Bronchial epithelial cell (primary cell): ENCODE data around the gene FTCDNL1. TPM values are rescaled to one million over a fixed set of nuclear protein-coding genes. Genes with fewer than 3 reads are reported as not detected.

ENCODE experiments used
- DNase-seq: peaks from one replicate; pipeline ENCODE4 v3.0.0-alpha.2; 2010; ENCODE audit warnings: low read depth
- FAIRE-seq: peaks from 2 replicates; lab custom pipeline; 2011; peaks lifted over from hg19 to GRCh38; lab: Jason Lieb, UNC
- H3K27me3 ChIP-seq: 2 replicates; pipeline ENCODE4 v1.5.1; 2011; ENCODE audit warnings: low read length; ENCODE audit not compliant: control insufficient read depth, insufficient read depth
- H3K36me3 ChIP-seq: 2 replicates; pipeline ENCODE4 v1.5.1; 2011; ENCODE audit warnings: low read length; ENCODE audit not compliant: control insufficient read depth, insufficient read depth
- H3K4me3 ChIP-seq: 2 replicates; pipeline ENCODE4 v1.5.1; 2011; ENCODE audit warnings: mild to moderate bottlenecking, low read depth, low read length, control low read depth
- total RNA-seq: library from RNA; depleted of rRNA; stranded (reverse); fragments of >200 nt; gene quantifications from 2 replicates; pipeline ENCODE4 v1.2.1, GENCODE V29; 2014
- TF ChIP-seq, protein P1 (sequence below): IDR thresholded peaks from 2 replicates; pipeline ENCODE4 v1.5.1; 2011; ENCODE audit warnings: mild to moderate bottlenecking, moderate library complexity, low read length, control low read depth, inconsistent platforms; ENCODE audit not compliant: insufficient read depth, severe bottlenecking

Gene FTCDNL1
- total RNA-seq, 1 donor from 2014 or later: 0.53 TPM

GRCh38 chr2:199875400-199875799, 24.4 kb upstream of the FTCDNL1 start:
- Histone ChIP-seq H3K27me3 (no peaks in the 10 kb centered on the region), H3K4me3 (no peak overlapping the region), H3K36me3 (no peaks in the 10 kb centered on the region)
- FAIRE-seq: no peak
- TF ChIP-seq, protein P1, sequence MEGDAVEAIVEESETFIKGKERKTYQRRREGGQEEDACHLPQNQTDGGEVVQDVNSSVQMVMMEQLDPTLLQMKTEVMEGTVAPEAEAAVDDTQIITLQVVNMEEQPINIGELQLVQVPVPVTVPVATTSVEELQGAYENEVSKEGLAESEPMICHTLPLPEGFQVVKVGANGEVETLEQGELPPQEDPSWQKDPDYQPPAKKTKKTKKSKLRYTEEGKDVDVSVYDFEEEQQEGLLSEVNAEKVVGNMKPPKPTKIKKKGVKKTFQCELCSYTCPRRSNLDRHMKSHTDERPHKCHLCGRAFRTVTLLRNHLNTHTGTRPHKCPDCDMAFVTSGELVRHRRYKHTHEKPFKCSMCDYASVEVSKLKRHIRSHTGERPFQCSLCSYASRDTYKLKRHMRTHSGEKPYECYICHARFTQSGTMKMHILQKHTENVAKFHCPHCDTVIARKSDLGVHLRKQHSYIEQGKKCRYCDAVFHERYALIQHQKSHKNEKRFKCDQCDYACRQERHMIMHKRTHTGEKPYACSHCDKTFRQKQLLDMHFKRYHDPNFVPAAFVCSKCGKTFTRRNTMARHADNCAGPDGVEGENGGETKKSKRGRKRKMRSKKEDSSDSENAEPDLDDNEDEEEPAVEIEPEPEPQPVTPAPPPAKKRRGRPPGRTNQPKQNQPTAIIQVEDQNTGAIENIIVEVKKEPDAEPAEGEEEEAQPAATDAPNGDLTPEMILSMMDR: no peak
- no peak for DNase-seq

GRCh38 chr2:199874209-199874608, 23.2 kb upstream of the FTCDNL1 start:
- no peaks in the 10 kb centered on the region for H3K36me3 ChIP-seq
- no peak for FAIRE-seq
- H3K27me3 ChIP-seq: no peaks in the 10 kb centered on the region
- no peak overlapping the region for H3K4me3 ChIP-seq
- no peak for DNase-seq
- TF ChIP-seq, protein P1: no peak

DNA sequence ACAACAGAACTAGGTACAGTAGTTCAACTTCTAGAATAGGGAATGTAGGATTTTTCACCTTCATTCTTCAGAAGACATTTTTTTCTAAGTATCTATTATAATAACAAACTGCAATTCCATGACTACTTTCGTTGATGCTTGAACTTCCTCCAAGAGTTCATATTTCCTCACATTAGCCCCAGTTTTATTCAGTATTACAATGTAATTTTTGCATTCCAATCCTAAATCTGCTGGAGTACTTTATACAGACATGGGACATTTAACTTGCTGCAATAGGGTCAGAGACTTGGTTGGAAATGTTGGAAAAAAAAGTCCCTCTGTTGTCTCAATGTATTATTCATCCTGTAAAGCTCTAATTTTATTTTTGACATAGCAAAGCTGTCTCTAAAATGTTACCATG, 19.6 kb upstream of the FTCDNL1 start:
- no peak for FAIRE-seq
- TF ChIP-seq, protein P1: no peak
- H3K4me3 ChIP-seq: no peak overlapping the region
- H3K36me3 ChIP-seq: no peaks in the 10 kb centered on the region
- H3K27me3 ChIP-seq: peaks cover 4% of the 10 kb centered on the region
- no peak for DNase-seq

- TF ChIP-seq, protein P1: no peak
- no peak overlapping the region for H3K4me3 ChIP-seq
- no peaks in the 10 kb centered on the region for H3K36me3 ChIP-seq
- no peak for DNase-seq
- no peak for FAIRE-seq
- H3K27me3 ChIP-seq: peaks cover 4% of the 10 kb centered on the region
Measured at GRCh38 chr2:199869653-199870052, 18.7 kb upstream of the FTCDNL1 start.

GRCh38 chr2:199869227-199869541, 18.2 kb upstream of the FTCDNL1 start:
- H3K27me3 ChIP-seq: peaks cover 4% of the 10 kb centered on the region
- TF ChIP-seq, protein P1: no peak
- DNase-seq (no peak), FAIRE-seq (no peak)
- H3K4me3 ChIP-seq: no peak overlapping the region
- no peaks in the 10 kb centered on the region for H3K36me3 ChIP-seq

DNA sequence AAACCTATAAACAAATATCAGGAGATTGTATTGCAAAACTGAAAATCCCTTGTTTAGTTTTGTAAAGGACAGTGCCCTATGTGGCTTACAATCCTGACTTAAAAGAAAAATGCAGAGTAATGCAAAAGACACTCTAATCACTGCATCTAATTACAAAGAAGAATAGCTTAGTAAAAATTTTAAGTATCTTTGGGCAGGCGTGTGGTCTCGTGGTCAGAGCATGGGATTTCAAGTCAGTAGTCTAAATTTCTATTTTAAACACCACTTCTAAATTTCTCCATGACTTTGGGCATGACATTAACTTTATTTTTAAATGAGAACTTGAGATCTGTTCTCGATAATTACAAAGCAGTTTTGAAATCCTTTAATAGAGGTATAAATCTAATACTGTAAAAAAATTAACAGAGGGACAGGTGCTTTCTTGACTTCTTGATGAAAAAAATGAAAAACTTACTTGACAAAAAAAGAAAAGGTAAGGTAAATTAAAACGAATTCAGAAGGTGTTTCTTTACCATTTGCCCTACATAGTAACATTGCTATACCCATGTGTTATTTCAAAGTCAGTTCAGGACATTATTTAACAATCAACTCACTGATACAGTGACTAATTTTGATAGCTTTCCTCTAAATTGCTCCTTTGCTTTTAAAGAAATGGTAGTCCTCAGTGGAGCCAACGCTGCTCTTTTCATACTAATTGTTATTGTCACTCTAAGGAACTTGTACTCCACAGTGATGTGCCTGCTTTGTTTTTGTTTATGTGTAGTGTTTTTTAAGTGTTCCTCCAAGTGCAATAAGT, 17.6 kb upstream of the FTCDNL1 start:
- FAIRE-seq: no peak
- H3K4me3 ChIP-seq: no peak overlapping the region
- H3K27me3 ChIP-seq: peaks cover 4% of the 10 kb centered on the region
- DNase-seq: no peak
- H3K36me3 ChIP-seq: no peaks in the 10 kb centered on the region
- TF ChIP-seq, protein P1: no peak
